HG03066 (cell line): ENCODE data around the gene CCDC27.

Experiments used
- ATAC-seq: cut with Tn5 transposase; IDR thresholded peaks from one replicate; pipeline ENCODE4 v1.9.1; 2021; ENCODE audit warnings: low read depth; ENCODE audit not compliant: unreplicated experiment

CCDC27 gene

GRCh38 chr1:3749512-3749911, 2.7 kb upstream of the CCDC27 start:
- no peak for ATAC-seq

- no peak for ATAC-seq
Observed at GRCh38 chr1:3750741-3751140, 1.5 kb upstream of the CCDC27 start.

- no peak for ATAC-seq
Observed at GRCh38 chr1:3753656-3754454, 1.6 kb downstream of the CCDC27 start.

DNA sequence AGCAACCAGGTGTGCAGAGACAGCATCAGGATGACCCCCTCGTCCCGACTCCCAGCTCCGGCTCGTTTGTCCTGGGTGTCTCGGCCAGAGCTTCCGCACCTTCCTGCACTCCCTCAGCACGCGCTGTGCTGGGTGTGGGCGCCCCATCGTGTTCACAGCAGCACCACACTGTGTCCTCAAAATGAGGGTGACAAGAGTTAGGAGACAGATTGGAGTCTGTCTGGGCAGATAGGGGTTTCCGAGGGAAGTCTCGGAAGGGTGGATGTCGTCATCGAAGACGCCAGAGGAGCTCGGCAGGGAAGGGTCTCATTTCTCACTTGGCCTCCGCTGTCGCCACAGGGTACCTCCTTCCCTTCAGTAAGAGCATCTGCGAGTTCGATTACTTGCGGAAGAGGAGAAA, 4.1 kb downstream of the CCDC27 start:
- ATAC-seq, result no peak

- no peak for ATAC-seq
Observed at GRCh38 chr1:3759164-3759563, 6.9 kb downstream of the CCDC27 start.

GRCh38 chr1:3759796-3760195, 7.5 kb downstream of the CCDC27 start:
- no peak for ATAC-seq

GRCh38 chr1:3761296-3762010, 9.2 kb downstream of the CCDC27 start:
- ATAC-seq, result no peak

- ATAC-seq, result no peak
Observed at GRCh38 chr1:3762151-3762872, 10.1 kb downstream of the CCDC27 start.

- ATAC-seq, result no peak
Observed at GRCh38 chr1:3762873-3763228, 10.6 kb downstream of the CCDC27 start.

- no peak for ATAC-seq
Observed at GRCh38 chr1:3763351-3764125, 11.3 kb downstream of the CCDC27 start.

DNA sequence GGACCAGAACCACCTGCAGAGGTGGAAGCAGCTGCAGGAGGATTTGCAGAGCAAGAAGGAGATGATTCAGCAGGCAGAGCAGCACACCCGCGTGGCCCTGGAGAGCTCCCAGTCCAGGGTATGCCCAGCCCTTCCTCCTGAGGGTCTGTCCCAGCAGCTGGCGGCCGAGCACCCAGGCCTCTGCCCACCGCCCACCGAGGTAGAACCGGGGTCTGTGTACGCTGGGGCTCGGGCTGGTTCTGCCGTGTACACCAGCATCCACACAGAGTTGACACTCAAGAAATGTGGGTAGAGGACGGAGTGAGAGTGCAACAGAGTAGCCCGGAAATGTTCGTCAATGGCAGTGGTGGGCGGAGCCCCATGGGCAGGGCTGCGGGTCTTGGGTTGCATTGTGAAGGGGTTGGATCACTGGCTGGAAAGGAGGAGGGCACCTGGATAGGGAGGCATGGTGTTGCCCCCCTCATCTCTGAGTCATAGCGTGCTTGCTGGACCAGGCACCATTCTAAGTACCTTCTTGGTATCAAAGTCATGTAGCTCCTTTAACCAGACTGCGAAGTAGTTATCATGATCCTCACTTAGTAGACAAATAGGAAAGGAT, 15.2 kb downstream of the CCDC27 start:
- ATAC-seq, result no peak

GRCh38 chr1:3768811-3769390, 16.7 kb downstream of the CCDC27 start:
- no peak for ATAC-seq

DNA sequence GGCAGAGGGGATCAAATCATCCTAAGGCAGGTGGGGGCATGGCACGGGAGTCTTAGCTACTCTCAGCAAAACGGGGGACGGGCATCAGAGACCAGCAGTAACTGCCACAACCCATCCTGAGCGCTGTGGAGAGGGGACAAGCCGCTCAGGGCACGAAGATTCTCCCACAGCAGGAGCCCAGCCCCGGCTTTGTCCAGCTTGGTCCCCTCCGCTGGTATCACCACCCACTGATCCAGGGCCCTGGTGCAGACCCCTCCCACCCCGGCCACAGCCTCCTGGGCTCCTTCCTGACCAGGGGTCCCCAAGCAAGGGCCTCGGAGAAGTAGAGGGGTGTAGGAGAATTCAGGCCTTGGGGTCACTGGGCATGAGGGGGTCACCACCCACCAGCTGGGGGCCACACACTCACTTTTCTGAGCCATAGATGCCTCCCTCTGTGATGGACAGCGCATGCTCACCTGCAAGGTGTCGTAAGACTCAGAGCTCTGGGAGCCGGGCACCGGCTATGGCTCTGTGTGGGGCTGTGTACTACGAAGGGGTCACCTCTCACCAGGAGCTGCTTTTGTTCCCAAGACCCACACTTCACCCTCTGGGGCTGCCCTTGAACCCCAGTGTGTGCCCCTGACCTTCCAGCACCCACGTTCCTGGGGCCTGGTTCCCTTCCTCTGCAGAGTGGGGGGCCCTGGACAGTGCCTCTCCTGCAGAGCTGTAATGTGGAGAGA, 18.0 kb downstream of the CCDC27 start:
- no peak for ATAC-seq

- ATAC-seq, result no peak
Observed at GRCh38 chr1:3771108-3772026, 19.1 kb downstream of the CCDC27 start.

GRCh38 chr1:3772027-3772714, 19.9 kb downstream of the CCDC27 start:
- peak; percentile 58 for ATAC-seq

GRCh38 chr1:3772715-3773571, 20.7 kb downstream of the CCDC27 start, which contains the start of gene SMIM1:
Gene SMIM1, plus strand, starts transcription at chr1:3772749. Its CDS starts 2,625 bp downstream, at chr1:3775374.
- peak; percentile 18 for ATAC-seq
